ENCODE data around the gene C2CD4D. TPM values are rescaled to one million over a fixed set of nuclear protein-coding genes. Genes with fewer than 3 reads are reported as not detected.
A peak's percentile ranks its signal among the peaks of the same experiment; 100 is the strongest.

The C2CD4D gene
- total RNA-seq, 1 donor from 2014 or later, result not detected

- H3K4me1 Mint-ChIP-seq (ENCODE audit: unreplicated experiment), result peaks cover 12% of the 10 kb centered on the region
- DNase-seq (ENCODE audit: extremely low spot score, unreplicated experiment), result no peak
- H3K4me3 Mint-ChIP-seq (ENCODE audit: unreplicated experiment), result peak overlapping the region; percentile 43
- H3K9me3 Mint-ChIP-seq (ENCODE audit: unreplicated experiment), result no peaks in the 10 kb centered on the region
- H3K27ac Mint-ChIP-seq (ENCODE audit: unreplicated experiment), result no peak overlapping the region
- no peak for TF ChIP-seq CTCF (IDR thresholded peaks at IDR 0.05)
- peaks cover 67% of the 10 kb centered on the region for H3K27me3 Mint-ChIP-seq (ENCODE audit: unreplicated experiment)
- no peaks in the 10 kb centered on the region for H3K36me3 Mint-ChIP-seq (ENCODE audit: unreplicated experiment)
Measured at GRCh38 chr1:151837197-151837596, 2.4 kb downstream of the C2CD4D start.

GRCh38 chr1:151835596-151835995, 4.0 kb downstream of the C2CD4D start:
- no peaks in the 10 kb centered on the region for H3K36me3 Mint-ChIP-seq (ENCODE audit: unreplicated experiment)
- TF ChIP-seq CTCF (IDR thresholded peaks at IDR 0.05), result no peak
- H3K9me3 Mint-ChIP-seq (ENCODE audit: unreplicated experiment), result no peaks in the 10 kb centered on the region
- no peak for DNase-seq (ENCODE audit: extremely low spot score, unreplicated experiment)
- H3K4me1 Mint-ChIP-seq (ENCODE audit: unreplicated experiment), result peaks cover 12% of the 10 kb centered on the region
- no peak overlapping the region for H3K4me3 Mint-ChIP-seq (ENCODE audit: unreplicated experiment)
- H3K27me3 Mint-ChIP-seq (ENCODE audit: unreplicated experiment), result peaks cover 52% of the 10 kb centered on the region
- no peak overlapping the region for H3K27ac Mint-ChIP-seq (ENCODE audit: unreplicated experiment)

GRCh38 chr1:151834239-151834638, 5.4 kb downstream of the C2CD4D start:
- no peak for TF ChIP-seq CTCF (IDR thresholded peaks at IDR 0.05)
- Mint-ChIP-seq H3K36me3 (ENCODE audit: unreplicated experiment) (no peaks in the 10 kb centered on the region), H3K4me1 (ENCODE audit: unreplicated experiment) (peaks cover 12% of the 10 kb centered on the region), H3K27me3 (ENCODE audit: unreplicated experiment) (peaks cover 44% of the 10 kb centered on the region), H3K27ac (ENCODE audit: unreplicated experiment) (no peak overlapping the region), H3K9me3 (ENCODE audit: unreplicated experiment) (no peaks in the 10 kb centered on the region), H3K4me3 (ENCODE audit: unreplicated experiment) (no peak overlapping the region)
- no peak for DNase-seq (ENCODE audit: extremely low spot score, unreplicated experiment)

GRCh38 chr1:151833172-151833900, 6.3 kb downstream of the C2CD4D start:
- no peak for TF ChIP-seq CTCF (IDR thresholded peaks at IDR 0.05)
- Mint-ChIP-seq H3K4me1 (ENCODE audit: unreplicated experiment) (peaks cover 12% of the 10 kb centered on the region), H3K9me3 (ENCODE audit: unreplicated experiment) (no peaks in the 10 kb centered on the region), H3K27ac (ENCODE audit: unreplicated experiment) (no peak overlapping the region), H3K27me3 (ENCODE audit: unreplicated experiment) (peaks cover 43% of the 10 kb centered on the region), H3K36me3 (ENCODE audit: unreplicated experiment) (no peaks in the 10 kb centered on the region), H3K4me3 (ENCODE audit: unreplicated experiment) (no peak overlapping the region)
- DNase-seq (ENCODE audit: extremely low spot score, unreplicated experiment), result no peak

GRCh38 chr1:151832318-151832980, 7.2 kb downstream of the C2CD4D start:
- H3K4me3 Mint-ChIP-seq (ENCODE audit: unreplicated experiment), result no peak overlapping the region
- no peaks in the 10 kb centered on the region for H3K36me3 Mint-ChIP-seq (ENCODE audit: unreplicated experiment)
- peaks cover 9% of the 10 kb centered on the region for H3K4me1 Mint-ChIP-seq (ENCODE audit: unreplicated experiment)
- DNase-seq (ENCODE audit: extremely low spot score, unreplicated experiment), result no peak
- no peaks in the 10 kb centered on the region for H3K9me3 Mint-ChIP-seq (ENCODE audit: unreplicated experiment)
- H3K27ac Mint-ChIP-seq (ENCODE audit: unreplicated experiment), result no peak overlapping the region
- peaks cover 39% of the 10 kb centered on the region for H3K27me3 Mint-ChIP-seq (ENCODE audit: unreplicated experiment)
- TF ChIP-seq CTCF (IDR thresholded peaks at IDR 0.05), result no peak

All from osteocyte (in vitro differentiated cells).